Activated naive CD4-positive, alpha-beta T cell treated with anti-CD3 and anti-CD28 coated beads for 36 hours (primary cell): Measurements from ENCODE around the gene SNRPA1. TPM values are rescaled to one million over a fixed set of nuclear protein-coding genes. Genes with fewer than 3 reads are reported as not detected.
A peak's percentile ranks its signal among the peaks of the same experiment; 100 is the strongest.

Experiments used
- CTCF ChIA-PET: fragments of 350-600 bp; sonication (Branson Sonifier 250); formaldehyde crosslinking; loops from one replicate; lab custom pipeline; 2021; ENCODE audit warnings: antibody characterized with exemption; lab: Charles Lee
- DNase-seq: peaks from one replicate; pipeline ENCODE4 v3.0.0-alpha.2; 2020
- H3K27ac Mint-ChIP-seq: one replicate; pipeline ENCODE4 v1.8.0; 2021; ENCODE audit warnings: mild to moderate bottlenecking, mixed read lengths
- H3K27me3 Mint-ChIP-seq: one replicate; pipeline ENCODE4 v1.8.0; 2021; ENCODE audit warnings: low read depth, mixed read lengths
- H3K36me3 Mint-ChIP-seq: one replicate; pipeline ENCODE4 v1.8.0; 2021; ENCODE audit warnings: low read depth, mixed read lengths
- H3K4me1 Mint-ChIP-seq: one replicate; pipeline ENCODE4 v1.8.0; 2021; ENCODE audit warnings: low read depth, mixed read lengths
- H3K4me3 Mint-ChIP-seq: one replicate; pipeline ENCODE4 v1.8.0; 2021; ENCODE audit warnings: mild to moderate bottlenecking, moderate library complexity, mixed read lengths
- H3K9me3 Mint-ChIP-seq: one replicate; pipeline ENCODE4 v1.8.0; 2021; ENCODE audit warnings: mixed read lengths
- intact Hi-C: fragments of 100-400 bp; cut with micrococcal nuclease; formaldehyde crosslinking; loops from one replicate; pipeline ENCODE4 v1.15.1; 2023
- total RNA-seq, 2 experiments: library from RNA; stranded (reverse); gene quantifications; one replicate each; pipeline ENCODE4 v1.2.3, GENCODE V29; 2021

The SNRPA1 gene
- total RNA-seq, 2 experiments from 2014 or later, result 205 to 212 TPM

GRCh38 chr15:101242160-101242998 lies 52.7 kb downstream of the SNRPA1 start:
- H3K4me3 Mint-ChIP-seq, result no peak overlapping the region
- peak overlapping the region; percentile 76 for H3K27ac Mint-ChIP-seq
- peaks cover 79% of the 10 kb centered on the region for H3K4me1 Mint-ChIP-seq
- no peaks in the 10 kb centered on the region for H3K9me3 Mint-ChIP-seq
- DNase-seq, result peak; percentile 81
- H3K36me3 Mint-ChIP-seq, result peaks cover 12% of the 10 kb centered on the region
- CTCF ChIA-PET, result interaction anchor here (0.7 to 1.5 kb wide), 3 partner anchors 25 to 234 kb away, joined by 3 to 5 read pairs (median 3); no protein-coding TSS in a partner anchor
- intact Hi-C loops, result loop anchor here (1.0 to 5.0 kb wide), 5 partner anchors 14 to 645 kb away; no protein-coding TSS in a partner anchor
- H3K27me3 Mint-ChIP-seq, result no peaks in the 10 kb centered on the region

GRCh38 chr15:101240358-101240757 lies 54.7 kb downstream of the SNRPA1 start:
- CTCF ChIA-PET, result interaction anchor here (0.8 to 1.6 kb wide), 6 partner anchors 18 to 172 kb away, joined by 3 to 5 read pairs (median 3); no protein-coding TSS in a partner anchor
- no peak overlapping the region for H3K4me3 Mint-ChIP-seq
- H3K27me3 Mint-ChIP-seq, result no peaks in the 10 kb centered on the region
- no peak for DNase-seq
- H3K9me3 Mint-ChIP-seq, result no peaks in the 10 kb centered on the region
- H3K4me1 Mint-ChIP-seq, result peaks cover 70% of the 10 kb centered on the region
- H3K36me3 Mint-ChIP-seq, result peaks cover 16% of the 10 kb centered on the region
- no peak overlapping the region for H3K27ac Mint-ChIP-seq
- intact Hi-C loops, result loop anchor here (5.0 kb wide), 1 partner anchor 643 kb away; no protein-coding TSS in a partner anchor

GRCh38 chr15:101239724-101240136 lies 55.3 kb downstream of the SNRPA1 start:
- H3K4me1 Mint-ChIP-seq, result peaks cover 67% of the 10 kb centered on the region
- intact Hi-C loops, result loop anchor here (5.0 kb wide), 1 partner anchor 642 kb away; no protein-coding TSS in a partner anchor
- H3K27ac Mint-ChIP-seq, result peak overlapping the region; percentile 71
- peak overlapping the region; percentile 35 for H3K4me3 Mint-ChIP-seq
- peaks cover 19% of the 10 kb centered on the region for H3K36me3 Mint-ChIP-seq
- no peaks in the 10 kb centered on the region for H3K27me3 Mint-ChIP-seq
- CTCF ChIA-PET, result interaction anchor here (0.8 to 1.6 kb wide), 8 partner anchors 9 to 151 kb away, joined by 3 to 5 read pairs (median 3); no protein-coding TSS in a partner anchor
- DNase-seq, result peak; percentile 35
- H3K9me3 Mint-ChIP-seq, result no peaks in the 10 kb centered on the region

GRCh38 chr15:101237251-101237650 lies 57.8 kb downstream of the SNRPA1 start:
- no peak overlapping the region for H3K27ac Mint-ChIP-seq
- CTCF ChIA-PET, result no interaction called here
- intact Hi-C loops, result no loop called here
- H3K4me3 Mint-ChIP-seq, result no peak overlapping the region
- H3K27me3 Mint-ChIP-seq, result no peaks in the 10 kb centered on the region
- DNase-seq, result no peak
- peaks cover 50% of the 10 kb centered on the region for H3K4me1 Mint-ChIP-seq
- H3K36me3 Mint-ChIP-seq, result peaks cover 37% of the 10 kb centered on the region
- no peaks in the 10 kb centered on the region for H3K9me3 Mint-ChIP-seq

- DNase-seq, result no peak
- CTCF ChIA-PET, result no interaction called here
- Mint-ChIP-seq H3K36me3 (peaks cover 58% of the 10 kb centered on the region), H3K27me3 (no peaks in the 10 kb centered on the region), H3K9me3 (no peaks in the 10 kb centered on the region), H3K4me1 (peaks cover 31% of the 10 kb centered on the region), H3K27ac (no peak overlapping the region), H3K4me3 (no peak overlapping the region)
- intact Hi-C loops, result no loop called here
These were observed 61.3 kb downstream of the SNRPA1 start for GRCh38 chr15:101233651-101234280.

- Mint-ChIP-seq H3K27me3 (no peaks in the 10 kb centered on the region), H3K4me3 (no peak overlapping the region), H3K9me3 (peaks cover 5% of the 10 kb centered on the region), H3K4me1 (peaks cover 35% of the 10 kb centered on the region), H3K36me3 (peaks cover 67% of the 10 kb centered on the region), H3K27ac (no peak overlapping the region)
- CTCF ChIA-PET, result no interaction called here
- DNase-seq, result no peak
- intact Hi-C loops, result no loop called here
These were observed 62.4 kb downstream of the SNRPA1 start for GRCh38 chr15:101232677-101233076.

Other genes with a start within 250 kb of the SNRPA1 start
- 10 to 100 TPM; 19.5 to 21.8 TPM for gene CHSY1, start 43.2 kb downstream of the SNRPA1 start, total RNA-seq
- gene SELENOS, start 17.8 kb downstream of the SNRPA1 start, total RNA-seq, result 10 to 100 TPM; 13.1 to 15.3 TPM
- gene PCSK6, start 194.5 kb upstream of the SNRPA1 start, total RNA-seq, result under 1 TPM; 0.25 to 0.64 TPM